Measurements from ENCODE around the gene VARS1.
"Not testable (repeated sequence)": the region's sequence is repeated elsewhere in the genome, so short reads cannot be mapped to it uniquely, and the experiment has no call there.

Gene VARS1

GRCh38 chr6:31794866-31795615 lies 511 bp downstream of the VARS1 start:
- in situ Hi-C loops (cut with MboI; ENCODE audit: low sequenced_read_pairs): no loop called here

- in situ Hi-C loops (cut with MboI; ENCODE audit: low sequenced_read_pairs): no loop called here
Measured at GRCh38 chr6:31794294-31794865, 1.2 kb downstream of the VARS1 start.

- in situ Hi-C loops (cut with MboI; ENCODE audit: low sequenced_read_pairs): not testable (repeated sequence)
Measured at GRCh38 chr6:31793927-31794245, 1.7 kb downstream of the VARS1 start.

GRCh38 chr6:31792761-31793171 lies 2.8 kb downstream of the VARS1 start:
- in situ Hi-C loops (cut with MboI; ENCODE audit: low sequenced_read_pairs): no loop called here

GRCh38 chr6:31792090-31792374 lies 3.5 kb downstream of the VARS1 start:
- in situ Hi-C loops (cut with MboI; ENCODE audit: low sequenced_read_pairs): no loop called here

GRCh38 chr6:31791324-31792089 lies 4.0 kb downstream of the VARS1 start:
- in situ Hi-C loops (cut with MboI; ENCODE audit: low sequenced_read_pairs): no loop called here

GRCh38 chr6:31785475-31785874 lies 10.1 kb downstream of the VARS1 start:
- in situ Hi-C loops (cut with MboI; ENCODE audit: low sequenced_read_pairs): no loop called here

GRCh38 chr6:31784098-31784925 lies 11.2 kb downstream of the VARS1 start:
- in situ Hi-C loops (cut with MboI; ENCODE audit: low sequenced_read_pairs): no loop called here

GRCh38 chr6:31782126-31782855 lies 13.3 kb downstream of the VARS1 start:
- in situ Hi-C loops (cut with MboI; ENCODE audit: low sequenced_read_pairs): no loop called here

- in situ Hi-C loops (cut with MboI; ENCODE audit: low sequenced_read_pairs): no loop called here
Measured at GRCh38 chr6:31781244-31782125, 14.1 kb downstream of the VARS1 start.

GRCh38 chr6:31780507-31781243 lies 14.9 kb downstream of the VARS1 start:
- in situ Hi-C loops (cut with MboI; ENCODE audit: low sequenced_read_pairs): no loop called here

GRCh38 chr6:31779908-31780307 lies 15.6 kb downstream of the VARS1 start:
- in situ Hi-C loops (cut with MboI; ENCODE audit: low sequenced_read_pairs): no loop called here

GRCh38 chr6:31778999-31779885 lies 16.3 kb downstream of the VARS1 start:
- in situ Hi-C loops (cut with MboI; ENCODE audit: low sequenced_read_pairs): no loop called here

GRCh38 chr6:31778193-31778592 lies 17.4 kb downstream of the VARS1 start:
- in situ Hi-C loops (cut with MboI; ENCODE audit: low sequenced_read_pairs): no loop called here

- in situ Hi-C loops (cut with MboI; ENCODE audit: low sequenced_read_pairs): no loop called here
Measured at GRCh38 chr6:31777667-31778050, 17.9 kb downstream of the VARS1 start.

GRCh38 chr6:31776989-31777666 lies 18.4 kb downstream of the VARS1 start, which contains the start of gene VWA7:
VWA7 (minus strand) TSS chr6:31777328; CDS start chr6:31776779, 549 bp downstream.
- in situ Hi-C loops (cut with MboI; ENCODE audit: low sequenced_read_pairs): no loop called here

GRCh38 chr6:31776485-31776988 lies 19.0 kb downstream of the VARS1 start:
- in situ Hi-C loops (cut with MboI; ENCODE audit: low sequenced_read_pairs): no loop called here
